Nephron (organoid): Measurements from ENCODE around the gene C5.

Source experiments
- H3K27ac Mint-ChIP-seq, 3 experiments: 2 replicates each; pipeline ENCODE4 v1.8.0; 2020; ENCODE audit warnings: mixed read lengths in 3 of 3, mild to moderate bottlenecking in 2 of 3, moderate library complexity in 1 of 3
- H3K27me3 Mint-ChIP-seq: 2 replicates; pipeline ENCODE4 v1.8.0; 2021; ENCODE audit warnings: low read depth, mild to moderate bottlenecking, moderate library complexity, mixed read lengths
- H3K36me3 Mint-ChIP-seq: 2 replicates; pipeline ENCODE4 v1.8.0; 2020; ENCODE audit warnings: low read depth, mixed read lengths
- H3K4me1 Mint-ChIP-seq: 2 replicates; pipeline ENCODE4 v1.8.0; 2020; ENCODE audit warnings: mixed read lengths
- H3K4me3 Mint-ChIP-seq, 3 experiments: 2 replicates each; pipeline ENCODE4 v1.8.0; 2020; ENCODE audit warnings: mild to moderate bottlenecking in 3 of 3, mixed read lengths in 3 of 3, moderate library complexity in 2 of 3
- H3K9me3 Mint-ChIP-seq: 2 replicates; pipeline ENCODE4 v1.8.0; 2020; ENCODE audit warnings: mixed read lengths
- CTCF ChIP-seq, 3 experiments: fragments of 200-600 bp; sonication (generic); IDR thresholded peaks; one replicate each; pipeline ENCODE4 v1.5.0; 2021; ENCODE audit warnings: antibody characterized with exemption in 3 of 3; ENCODE audit not compliant: unreplicated experiment in 3 of 3

Gene C5

GRCh38 chr9:120940573-120940972 lies 109.5 kb downstream of the C5 start:
- peak overlapping the region; percentile 24 to 65 (median 54) for H3K27ac Mint-ChIP-seq
- H3K9me3 Mint-ChIP-seq: no peaks in the 10 kb centered on the region
- H3K4me3 Mint-ChIP-seq: no peak overlapping the region
- H3K4me1 Mint-ChIP-seq: peaks cover 76% of the 10 kb centered on the region
- no peak for TF ChIP-seq CTCF (IDR thresholded peaks at IDR 0.05; ENCODE audit: unreplicated experiment in 3 of 3)
- no peaks in the 10 kb centered on the region for H3K36me3 Mint-ChIP-seq
- H3K27me3 Mint-ChIP-seq: no peaks in the 10 kb centered on the region

GRCh38 chr9:120938851-120939250 lies 111.2 kb downstream of the C5 start:
- TF ChIP-seq CTCF (IDR thresholded peaks at IDR 0.05; ENCODE audit: unreplicated experiment in 3 of 3): no peak
- Mint-ChIP-seq H3K4me1 (peaks cover 79% of the 10 kb centered on the region), H3K36me3 (no peaks in the 10 kb centered on the region), H3K27ac (peak overlapping the region; percentile 48 to 95 (median 94)), H3K4me3 (no peak overlapping the region), H3K27me3 (no peaks in the 10 kb centered on the region), H3K9me3 (no peaks in the 10 kb centered on the region)

GRCh38 chr9:120937596-120937995 lies 112.5 kb downstream of the C5 start:
- Mint-ChIP-seq H3K4me1 (peaks cover 86% of the 10 kb centered on the region), H3K27ac (peak overlapping the region; percentile 48 to 95 (median 94)), H3K36me3 (no peaks in the 10 kb centered on the region), H3K27me3 (no peaks in the 10 kb centered on the region), H3K9me3 (no peaks in the 10 kb centered on the region), H3K4me3 (peak overlapping the region in 1 of 3 experiments; percentile 4)
- no peak for TF ChIP-seq CTCF (IDR thresholded peaks at IDR 0.05; ENCODE audit: unreplicated experiment in 3 of 3)

- H3K36me3 Mint-ChIP-seq: no peaks in the 10 kb centered on the region
- H3K27me3 Mint-ChIP-seq: no peaks in the 10 kb centered on the region
- TF ChIP-seq CTCF (IDR thresholded peaks at IDR 0.05; ENCODE audit: unreplicated experiment in 3 of 3): no peak
- no peak overlapping the region for H3K4me3 Mint-ChIP-seq
- no peaks in the 10 kb centered on the region for H3K9me3 Mint-ChIP-seq
- peak overlapping the region; percentile 37 to 95 (median 94) for H3K27ac Mint-ChIP-seq
- H3K4me1 Mint-ChIP-seq: peaks cover 83% of the 10 kb centered on the region
These were observed 112.9 kb downstream of the C5 start for GRCh38 chr9:120937127-120937526.

GRCh38 chr9:120936764-120937122 lies 113.3 kb downstream of the C5 start:
- Mint-ChIP-seq H3K4me3 (peak overlapping the region in 1 of 3 experiments; percentile 21), H3K27ac (peak overlapping the region; percentile 37 to 95 (median 94)), H3K36me3 (no peaks in the 10 kb centered on the region), H3K9me3 (no peaks in the 10 kb centered on the region), H3K4me1 (peaks cover 85% of the 10 kb centered on the region), H3K27me3 (no peaks in the 10 kb centered on the region)
- TF ChIP-seq CTCF (IDR thresholded peaks at IDR 0.05; ENCODE audit: unreplicated experiment in 3 of 3): peak; percentile 12 to 24 (median 13)

GRCh38 chr9:120936011-120936763 lies 113.9 kb downstream of the C5 start:
- TF ChIP-seq CTCF (IDR thresholded peaks at IDR 0.05; ENCODE audit: unreplicated experiment in 3 of 3): peak; percentile 82 to 89 (median 83)
- H3K36me3 Mint-ChIP-seq: no peaks in the 10 kb centered on the region
- H3K4me3 Mint-ChIP-seq: peak overlapping the region in 1 of 3 experiments; percentile 21
- H3K27ac Mint-ChIP-seq: peak overlapping the region; percentile 23 to 95 (median 94)
- no peaks in the 10 kb centered on the region for H3K9me3 Mint-ChIP-seq
- H3K4me1 Mint-ChIP-seq: peaks cover 87% of the 10 kb centered on the region
- H3K27me3 Mint-ChIP-seq: no peaks in the 10 kb centered on the region
